Epithelial cell of umbilical artery (primary cell): ENCODE results near the gene C4BPA. TPM values are rescaled to one million over a fixed set of nuclear protein-coding genes. Genes with fewer than 3 reads are reported as not detected.

Source experiments
- total RNA-seq: library from RNA; depleted of rRNA; stranded (reverse); fragments of >200 nt; gene quantifications from 2 replicates; pipeline ENCODE4 v1.2.3, GENCODE V29; 2014

Gene C4BPA
- total RNA-seq = not detected in 2 replicates

GRCh38 chr1:207103892-207104373 is at the start of gene C4BPA:
Gene C4BPA (plus strand): TSS chr1:207104233. CDS start chr1:207113026, 8,793 bp downstream.

GRCh38 chr1:207088701-207089626 is 15.1 kb upstream of the C4BPA start, which contains the start of gene C4BPB:
Gene C4BPB (plus strand): TSS chr1:207088860. CDS start chr1:207089532, 672 bp downstream.

Other genes starting within 250 kb of the C4BPA start
- gene IL20, start 238.6 kb upstream of the C4BPA start, total RNA-seq = not detected in 2 replicates
- gene IL24, start 206.8 kb upstream of the C4BPA start, total RNA-seq = 0.15 TPM in 1 of 2 replicates, not detected in the other
- gene FCMR, start 182.3 kb upstream of the C4BPA start, total RNA-seq = 0.32 TPM in 1 of 2 replicates, not detected in the other
- gene PIGR, start 157.8 kb upstream of the C4BPA start, total RNA-seq = not detected in 2 replicates
- gene FCAMR, start 133.8 kb upstream of the C4BPA start, total RNA-seq = not detected in 2 replicates
- not detected in 2 replicates for gene C1orf116, start 71.5 kb upstream of the C4BPA start, total RNA-seq
- 6.8 and 8.4 TPM in 2 replicates for gene YOD1, start 53.0 kb upstream of the C4BPA start, total RNA-seq
- 1.4 and 1.6 TPM in 2 replicates for gene PFKFB2, start 51.0 kb upstream of the C4BPA start, total RNA-seq
- 0.32 TPM in 1 of 2 replicates, not detected in the other for gene C4BPB, start 15.4 kb upstream of the C4BPA start, total RNA-seq
- gene CD55, start 217.4 kb downstream of the C4BPA start, total RNA-seq = 46.0 and 136 TPM in 2 replicates